COR-L47 (cell line): ENCODE data around the gene SLC30A7.

Experiments used
- DNase-seq: peaks from one replicate; lab custom pipeline; 2025; lab: John Stamatoyannopoulos, UW

Gene SLC30A7

DNA sequence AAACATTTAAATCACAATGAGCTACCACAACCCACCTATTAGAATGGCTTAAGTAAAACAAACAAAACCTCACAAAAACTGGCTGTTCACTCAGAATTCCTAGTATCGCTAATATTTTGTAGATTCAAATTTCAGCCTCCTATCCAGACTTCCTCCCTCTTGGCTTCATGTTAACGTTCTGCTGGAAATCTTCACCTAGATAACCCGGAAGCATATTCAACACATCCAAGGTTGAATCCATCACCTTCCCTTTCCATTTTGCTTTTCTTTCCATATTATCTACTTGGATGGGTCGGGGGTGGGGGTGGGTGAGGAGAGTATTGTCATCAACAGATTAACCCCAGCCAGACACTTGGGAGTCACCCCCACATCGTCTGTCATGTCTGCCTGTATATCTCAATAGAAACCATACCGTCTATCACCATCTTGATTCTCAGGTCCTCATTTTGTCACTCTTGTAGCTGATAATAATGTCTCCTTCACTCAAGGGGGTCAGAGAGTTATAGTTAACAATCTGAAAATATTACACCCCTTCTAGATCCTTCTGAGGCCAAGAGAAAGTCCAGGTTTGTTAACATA is 131.4 kb downstream of the SLC30A7 start:
- no peak for DNase-seq

DNA sequence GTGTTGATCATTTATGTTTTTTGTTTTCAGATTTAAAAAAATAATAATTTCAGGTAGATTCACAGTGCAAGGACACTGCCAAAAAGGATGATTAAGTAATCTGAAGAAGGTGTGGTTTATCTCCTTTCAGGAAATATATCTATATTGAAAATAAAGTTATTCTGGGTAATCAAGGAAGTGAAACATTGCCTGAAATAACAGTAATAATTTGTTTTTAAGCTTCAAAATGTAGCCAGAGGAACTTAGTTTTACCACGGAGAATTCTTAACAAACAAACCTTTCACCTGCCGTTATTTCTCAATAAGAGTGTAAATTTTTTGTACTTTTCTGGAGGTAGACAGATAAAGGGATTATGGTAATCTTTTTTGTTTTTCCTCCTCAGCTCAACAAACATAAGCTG is 132.6 kb downstream of the SLC30A7 start:
- DNase-seq: no peak

- DNase-seq: no peak
Measured at GRCh38 chr1:101029184-101029583, 133.3 kb downstream of the SLC30A7 start.

DNA sequence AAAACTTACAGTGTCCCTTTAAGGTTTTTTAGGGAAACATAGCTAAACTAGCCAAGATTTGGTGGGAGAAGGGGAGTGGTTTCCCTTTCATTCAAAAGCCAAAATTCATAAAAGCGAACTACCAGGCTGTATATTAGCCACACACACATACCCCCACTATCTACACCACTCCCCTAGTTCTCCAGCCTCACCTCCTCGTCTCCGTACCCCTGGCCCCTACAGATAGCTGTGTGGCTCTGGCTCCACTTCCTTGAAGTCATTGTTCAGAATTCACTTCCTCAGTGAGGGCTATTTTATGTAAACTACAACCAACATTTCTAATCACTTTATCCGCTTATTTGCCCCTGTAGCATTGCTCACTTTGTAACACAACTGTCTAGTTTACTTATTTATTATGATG is 135.0 kb downstream of the SLC30A7 start:
- DNase-seq: no peak
